Transverse colon (tissue), 3 donors: ENCODE measurements around the gene TXNIP.

Source experiments
- POLR2A ChIP-seq: fragments of 450-650 bp; IDR thresholded peaks from one replicate; pipeline ENCODE4 v1.6.1; 2016; ENCODE audit warnings: antibody characterized with exemption, mild to moderate bottlenecking, moderate library complexity
- TF ChIP-seq, protein P1 (sequence below), 5 experiments: fragments of 200-600 bp in 3 of 5; fragments of 450-650 bp in 2 of 5; sonication (generic) in 3 of 5; IDR thresholded peaks; 1 replicate in 2 of 5; 2 replicates in 3 of 5; pipeline ENCODE4 v1.5.1; 2016 to 2017; ENCODE audit warnings: antibody characterized with exemption in 5 of 5, inconsistent platforms in 3 of 5, mild to moderate bottlenecking in 2 of 5, moderate library complexity in 1 of 5

DNA sequence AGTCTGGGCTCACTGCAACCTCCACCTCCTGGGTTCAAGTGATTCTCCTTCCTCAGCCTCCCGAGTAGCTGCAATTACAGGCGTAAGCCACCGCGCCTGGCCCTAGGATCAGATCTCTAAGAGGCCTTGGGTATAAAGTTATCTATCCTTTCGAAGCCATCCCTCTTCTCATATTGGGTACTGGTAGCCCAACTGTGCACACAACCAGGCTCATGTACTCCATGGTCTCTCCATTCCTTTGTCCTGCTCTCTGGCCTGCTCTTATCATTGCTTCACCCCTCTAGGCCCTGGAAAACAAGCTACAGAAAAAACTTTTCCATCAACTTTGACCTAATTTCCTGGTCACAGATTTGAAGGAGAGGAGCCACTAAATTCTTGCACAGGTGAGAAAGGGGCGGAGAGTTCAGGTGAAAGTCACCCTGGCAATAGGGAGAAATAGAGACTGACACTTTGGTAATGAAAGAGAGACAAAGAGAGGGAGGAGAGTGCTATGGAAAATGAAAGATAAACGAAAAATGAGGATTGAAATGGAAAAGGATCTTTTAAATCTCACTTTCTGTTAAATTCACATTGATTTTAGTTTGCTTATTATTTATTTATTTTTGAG, 6.0 kb downstream of the TXNIP start:
- TF ChIP-seq, protein P1, sequence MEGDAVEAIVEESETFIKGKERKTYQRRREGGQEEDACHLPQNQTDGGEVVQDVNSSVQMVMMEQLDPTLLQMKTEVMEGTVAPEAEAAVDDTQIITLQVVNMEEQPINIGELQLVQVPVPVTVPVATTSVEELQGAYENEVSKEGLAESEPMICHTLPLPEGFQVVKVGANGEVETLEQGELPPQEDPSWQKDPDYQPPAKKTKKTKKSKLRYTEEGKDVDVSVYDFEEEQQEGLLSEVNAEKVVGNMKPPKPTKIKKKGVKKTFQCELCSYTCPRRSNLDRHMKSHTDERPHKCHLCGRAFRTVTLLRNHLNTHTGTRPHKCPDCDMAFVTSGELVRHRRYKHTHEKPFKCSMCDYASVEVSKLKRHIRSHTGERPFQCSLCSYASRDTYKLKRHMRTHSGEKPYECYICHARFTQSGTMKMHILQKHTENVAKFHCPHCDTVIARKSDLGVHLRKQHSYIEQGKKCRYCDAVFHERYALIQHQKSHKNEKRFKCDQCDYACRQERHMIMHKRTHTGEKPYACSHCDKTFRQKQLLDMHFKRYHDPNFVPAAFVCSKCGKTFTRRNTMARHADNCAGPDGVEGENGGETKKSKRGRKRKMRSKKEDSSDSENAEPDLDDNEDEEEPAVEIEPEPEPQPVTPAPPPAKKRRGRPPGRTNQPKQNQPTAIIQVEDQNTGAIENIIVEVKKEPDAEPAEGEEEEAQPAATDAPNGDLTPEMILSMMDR (IDR thresholded peaks at IDR 0.05) = peak in 3 of 5 experiments; percentile 4 to 39 (median 14)
- peak; percentile 31 for TF ChIP-seq POLR2A
